ENCODE measurements around the gene DNAJB8. TPM values are rescaled to one million over a fixed set of nuclear protein-coding genes. Genes with fewer than 3 reads are reported as not detected.

DNAJB8 gene
- total and polyA plus RNA-seq, 4 experiments from 2014 or later = not detected

DNA sequence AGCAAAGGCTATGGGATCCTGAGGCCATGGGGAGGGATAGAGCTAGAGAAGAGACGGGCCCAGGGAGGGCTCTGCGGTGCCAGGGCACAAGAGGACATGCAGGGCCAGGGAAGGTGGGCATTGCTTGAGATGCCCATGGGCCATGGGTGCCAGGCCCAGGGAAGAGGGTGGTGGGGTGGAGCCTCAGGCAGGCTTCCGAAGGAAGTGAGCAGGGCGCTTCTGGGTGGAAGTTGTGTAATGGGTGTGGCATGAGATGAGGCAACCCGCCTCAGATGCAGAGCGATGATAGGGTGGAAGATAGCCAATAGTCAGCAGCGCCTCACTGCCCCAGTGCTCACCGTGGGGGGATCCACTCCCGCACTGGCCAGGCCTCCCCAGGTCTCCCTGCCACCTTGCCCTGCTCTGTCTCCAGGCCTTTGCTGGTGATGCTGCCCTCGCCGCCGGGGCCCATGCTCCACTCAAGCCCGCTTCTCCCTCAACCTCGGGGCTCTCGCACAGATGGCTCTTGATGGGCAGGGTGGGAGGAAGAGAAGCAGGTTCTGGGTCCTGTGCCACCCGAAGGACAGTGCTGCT is 51.4 kb downstream of the DNAJB8 start:
- Histone ChIP-seq H3K4me1 (ENCODE audit: insufficient read depth, low read length) (no peaks in the 10 kb centered on the region), H3K9me3 (ENCODE audit: control insufficient read depth in 1 of 2, low read length in 2 of 2) (no peaks in the 10 kb centered on the region), H3K27me3 (ENCODE audit: insufficient read depth, low read length) (no peaks in the 10 kb centered on the region), H3K27ac (ENCODE audit: low read depth, low read length) (no peak overlapping the region), H3K4me3 (ENCODE audit: low read length in 2 of 2) (no peak overlapping the region), H3K36me3 (ENCODE audit: insufficient read depth, low read length) (no peaks in the 10 kb centered on the region)
- ChIA-PET CTCF (ENCODE audit: partially characterized antibody) (no interaction called here), POLR2A (ENCODE audit: partially characterized antibody) (no interaction called here)
- Mint-ChIP-seq H3K27me3 (no peaks in the 10 kb centered on the region), H3K27ac (peak overlapping the region in 1 of 7 donors; percentile 78), H3K4me3 (no peak overlapping the region), H3K4me1 (peaks cover 0 to 2% (median 0%) of the 10 kb centered on the region in 4 donors), H3K36me3 (no peaks in the 10 kb centered on the region), H3K9me3 (peaks cover 0 to 6% (median 0%) of the 10 kb centered on the region in 8 donors)
- no peak for DNase-seq
- intact Hi-C loops (cut with micrococcal nuclease) = no loop called here

DNA sequence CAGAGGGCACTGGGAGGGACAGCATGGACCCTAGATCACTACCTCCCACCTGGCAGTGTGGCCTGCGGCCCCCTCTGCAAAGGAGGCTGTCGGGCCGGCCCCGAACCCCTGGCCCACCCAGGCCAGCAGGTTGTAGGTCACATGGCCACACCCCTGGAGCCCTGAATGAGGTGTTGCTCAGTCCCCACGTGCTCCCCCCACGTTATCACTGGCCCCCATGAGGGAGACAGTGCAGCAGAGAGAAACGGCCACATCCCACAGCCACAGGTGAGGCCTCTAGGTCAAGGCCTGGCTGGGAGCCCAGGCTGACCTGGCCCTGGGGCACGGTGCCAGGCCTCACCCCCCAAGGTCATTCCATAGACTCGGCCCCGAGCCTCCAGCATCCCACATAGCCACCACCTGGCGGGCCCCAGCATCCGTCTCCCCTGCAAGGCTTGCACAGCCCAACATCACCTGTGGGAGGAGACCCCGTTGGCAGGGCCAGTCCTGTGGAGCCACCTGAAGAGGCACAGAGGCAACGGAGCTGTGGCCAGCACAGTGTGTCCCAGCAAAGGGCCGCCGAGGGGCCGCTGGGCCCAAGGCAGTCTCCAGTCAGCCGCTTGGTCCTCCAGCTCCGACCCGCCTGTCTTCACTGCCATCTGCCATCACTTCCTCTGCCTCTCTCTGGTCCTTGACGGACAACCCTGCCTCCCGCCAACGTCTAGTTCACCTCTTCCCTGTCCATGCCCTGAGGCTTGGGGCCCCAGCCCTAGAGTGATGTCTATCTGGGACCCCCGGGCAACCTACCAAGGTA is 53.1 kb downstream of the DNAJB8 start:
- Mint-ChIP-seq H3K27me3 (no peaks in the 10 kb centered on the region), H3K4me1 (peaks cover 0 to 2% (median 0%) of the 10 kb centered on the region in 4 donors), H3K4me3 (no peak overlapping the region), H3K9me3 (peaks cover 0 to 4% (median 0%) of the 10 kb centered on the region in 8 donors), H3K27ac (peak overlapping the region in 1 of 7 donors; percentile 10), H3K36me3 (no peaks in the 10 kb centered on the region)
- ChIA-PET POLR2A (ENCODE audit: partially characterized antibody) (no interaction called here), CTCF (ENCODE audit: partially characterized antibody) (interaction anchor here (1.0 kb wide), 1 partner anchor 13 kb away, joined by 3 read pairs; no protein-coding TSS in a partner anchor)
- Histone ChIP-seq H3K27me3 (ENCODE audit: insufficient read depth, low read length) (no peaks in the 10 kb centered on the region), H3K36me3 (ENCODE audit: insufficient read depth, low read length) (no peaks in the 10 kb centered on the region), H3K4me1 (ENCODE audit: insufficient read depth, low read length) (no peaks in the 10 kb centered on the region), H3K27ac (ENCODE audit: low read depth, low read length) (no peak overlapping the region), H3K4me3 (ENCODE audit: low read length in 2 of 2) (no peak overlapping the region), H3K9me3 (ENCODE audit: control insufficient read depth in 1 of 2, low read length in 2 of 2) (no peaks in the 10 kb centered on the region)
- no peak for DNase-seq
- intact Hi-C loops (cut with micrococcal nuclease) = no loop called here

DNA sequence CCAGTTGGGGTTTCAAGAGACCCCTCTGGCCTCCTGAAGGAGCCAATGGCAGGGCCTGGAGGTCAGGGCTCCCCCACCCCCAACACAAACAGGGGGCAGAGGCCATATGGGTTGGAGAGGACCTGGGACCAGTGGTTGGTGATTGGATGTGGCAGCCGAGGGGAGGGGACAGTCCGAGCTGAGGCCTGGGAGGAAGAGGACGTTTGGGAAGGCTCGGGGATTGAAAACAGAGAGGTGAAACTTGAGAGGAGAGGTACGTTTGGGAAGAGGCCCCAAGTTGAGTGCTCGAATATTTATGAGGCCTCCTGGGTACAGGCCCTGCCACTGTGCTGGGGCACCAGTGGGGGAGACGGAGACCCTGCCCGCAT is 53.7 kb downstream of the DNAJB8 start:
- DNase-seq = no peak
- Mint-ChIP-seq H3K27me3 (no peaks in the 10 kb centered on the region), H3K4me3 (no peak overlapping the region), H3K27ac (no peak overlapping the region), H3K36me3 (no peaks in the 10 kb centered on the region), H3K4me1 (peaks cover 0 to 2% (median 0%) of the 10 kb centered on the region in 4 donors), H3K9me3 (peaks cover 0 to 4% (median 0%) of the 10 kb centered on the region in 8 donors)
- POLR2A ChIA-PET (ENCODE audit: partially characterized antibody) = no interaction called here
- H3K27me3 ChIP-seq (ENCODE audit: insufficient read depth, low read length) = no peaks in the 10 kb centered on the region
- no peak overlapping the region for H3K27ac ChIP-seq (ENCODE audit: low read depth, low read length)
- intact Hi-C loops (cut with micrococcal nuclease) = no loop called here
- no peaks in the 10 kb centered on the region for H3K36me3 ChIP-seq (ENCODE audit: insufficient read depth, low read length)
- no peak overlapping the region for H3K4me3 ChIP-seq (ENCODE audit: low read length in 2 of 2)
- H3K4me1 ChIP-seq (ENCODE audit: insufficient read depth, low read length) = no peaks in the 10 kb centered on the region
- CTCF ChIA-PET (ENCODE audit: partially characterized antibody) = no interaction called here
- no peaks in the 10 kb centered on the region for H3K9me3 ChIP-seq (ENCODE audit: control insufficient read depth in 1 of 2, low read length in 2 of 2)

Other genes starting within 250 kb of the DNAJB8 start
- gene GATA2, start 26.3 kb upstream of the DNAJB8 start, total RNA-seq = not detected
- not detected for gene GATA2, start 26.3 kb upstream of the DNAJB8 start, polyA plus RNA-seq
- gene RPN1, start 183.9 kb upstream of the DNAJB8 start, total RNA-seq = 100 to 1,000 TPM; 121 to 127 TPM
- gene RPN1, start 183.9 kb upstream of the DNAJB8 start, polyA plus RNA-seq = 100 to 1,000 TPM; 249 to 320 TPM